Transverse colon (tissue), 4 donors: ENCODE results near the gene TCF25. TPM values are rescaled to one million over a fixed set of nuclear protein-coding genes. Genes with fewer than 3 reads are reported as not detected.

Source experiments
- DNase-seq: peaks from one replicate; pipeline ENCODE4 v3.0.0-alpha.2; 2019
- H3K27ac ChIP-seq, 4 donors: fragments of 200-600 bp; sonication (generic); 2 replicates each; pipeline ENCODE4 v1.5.1; 2016 to 2018; ENCODE audit warnings: inconsistent platforms in 4 of 4
- H3K27me3 ChIP-seq: fragments of 200-600 bp; sonication (generic); 2 replicates; pipeline ENCODE4 v1.5.1; 2017; ENCODE audit warnings: inconsistent platforms
- H3K36me3 ChIP-seq, 4 donors: fragments of 200-600 bp; sonication (generic); 2 replicates each; pipeline ENCODE4 v1.5.1; 2017 to 2019; ENCODE audit warnings: inconsistent platforms in 4 of 4
- H3K4me1 ChIP-seq, 4 donors: fragments of 200-600 bp; sonication (generic); 2 replicates each; pipeline ENCODE4 v1.5.1; 2017 to 2020; ENCODE audit warnings: inconsistent platforms in 4 of 4
- H3K4me3 ChIP-seq, 4 donors: fragments of 200-600 bp; sonication (generic); 1 replicate in 1 of 4; 2 replicates in 3 of 4; pipeline versions ENCODE4 v1.5.1 to v1.6.1; 2017 to 2019; ENCODE audit warnings: inconsistent platforms in 4 of 4
- H3K9me3 ChIP-seq, 2 donors: fragments of 200-600 bp; sonication (generic); 2 replicates each; pipeline ENCODE4 v1.5.1; 2017 to 2019; ENCODE audit warnings: inconsistent platforms in 2 of 2
- CTCF ChIP-seq, 5 experiments: fragments of 200-600 bp in 3 of 5; fragments of 450-650 bp in 2 of 5; sonication (generic) in 3 of 5; IDR thresholded peaks; 1 replicate in 2 of 5; 2 replicates in 3 of 5; pipeline ENCODE4 v1.5.1; 2016 to 2017; ENCODE audit warnings: antibody characterized with exemption in 5 of 5, inconsistent platforms in 3 of 5, mild to moderate bottlenecking in 2 of 5, moderate library complexity in 1 of 5
- EP300 ChIP-seq: sonication (generic); formaldehyde crosslinking; IDR thresholded peaks from one replicate; pipeline ENCODE4 v1.6.1; 2017; ENCODE audit warnings: antibody characterized with exemption, low read depth
- POLR2A ChIP-seq: fragments of 450-650 bp; IDR thresholded peaks from one replicate; pipeline ENCODE4 v1.6.1; 2016; ENCODE audit warnings: antibody characterized with exemption, mild to moderate bottlenecking, moderate library complexity
- POLR2AphosphoS5 ChIP-seq, 3 donors: sonication (generic); formaldehyde crosslinking; IDR thresholded peaks; one replicate each; pipeline ENCODE4 v1.6.1; 2016; ENCODE audit warnings: antibody characterized with exemption in 3 of 3
- WGBS, 2 donors: methylation state at CpG; one replicate each; pipeline ENCODE4 v1.1.5; 2018; ENCODE audit warnings: low coverage in 1 of 2; 5-methylcytosine and 5-hydroxymethylcytosine counted together
- in situ Hi-C, 4 donors: fragments of 200-750 bp; cut with MboI; loops; one replicate each; pipeline versions ENCODE4 v1.15.0 to v1.15.1; 2017; ENCODE audit warnings: low sequenced_read_pairs in 3 of 4, low pct_ligation_motif_present in 1 of 4, low pct_unique_long_range_greater_than_20kb in 1 of 4
- intact Hi-C: fragments of 100-400 bp; cut with DNase I; formaldehyde crosslinking; loops from one replicate; pipeline ENCODE4 v1.15.1; 2023; ENCODE audit warnings: low total_unique reads
- total RNA-seq, 4 donors: library from RNA; depleted of rRNA; stranded (reverse); fragments of >200 nt; gene quantifications; one replicate each; pipeline ENCODE4 v1.1.0, GENCODE V29; 2016

TCF25 gene
- total RNA-seq, 4 donors from 2014 or later: 202 to 648 (median 354) TPM

- intact Hi-C loops: no loop called here
- TF ChIP-seq POLR2AphosphoS5 (IDR thresholded peaks at IDR 0.05): peak in 1 of 3 donors; percentile 67
- no peak for TF ChIP-seq EP300
- peak; percentile 82 to 89 (median 89) for TF ChIP-seq CTCF (IDR thresholded peaks at IDR 0.05)
- in situ Hi-C loops: no loop called here
- Histone ChIP-seq H3K9me3 (no peaks in the 10 kb centered on the region), H3K27me3 (no peaks in the 10 kb centered on the region), H3K4me1 (peaks cover 0 to 5% (median 2%) of the 10 kb centered on the region in 4 donors), H3K4me3 (no peak overlapping the region), H3K27ac (peak overlapping the region in 3 of 4 donors; percentile 26 to 54 (median 44)), H3K36me3 (peaks cover 0 to 24% (median 12%) of the 10 kb centered on the region in 4 donors)
- peak; percentile 79 for DNase-seq
- 59 to 100% methylated on average over 2 to 47 of the region's 47 CpGs for WGBS, 2 donors
Measured at GRCh38 chr16:89909777-89910716, 36.7 kb downstream of the TCF25 start.

GRCh38 chr16:89910717-89911354 is 37.4 kb downstream of the TCF25 start:
- H3K36me3 ChIP-seq: peaks cover 0 to 24% (median 9%) of the 10 kb centered on the region in 4 donors
- in situ Hi-C loops: no loop called here
- intact Hi-C loops: no loop called here
- 92% methylated on average over 27 of the region's 27 CpGs; no CpG with 5 or more reads in 1 of the 2 donors for WGBS, 2 donors
- no peak overlapping the region for H3K4me3 ChIP-seq
- no peak overlapping the region for H3K27ac ChIP-seq
- H3K9me3 ChIP-seq: no peaks in the 10 kb centered on the region
- H3K27me3 ChIP-seq: no peaks in the 10 kb centered on the region
- H3K4me1 ChIP-seq: peaks cover 0 to 5% (median 2%) of the 10 kb centered on the region in 4 donors
- TF ChIP-seq POLR2AphosphoS5 (IDR thresholded peaks at IDR 0.05) (no peak), POLR2A (no peak), CTCF (IDR thresholded peaks at IDR 0.05) (no peak), EP300 (no peak)
- no peak for DNase-seq

DNA sequence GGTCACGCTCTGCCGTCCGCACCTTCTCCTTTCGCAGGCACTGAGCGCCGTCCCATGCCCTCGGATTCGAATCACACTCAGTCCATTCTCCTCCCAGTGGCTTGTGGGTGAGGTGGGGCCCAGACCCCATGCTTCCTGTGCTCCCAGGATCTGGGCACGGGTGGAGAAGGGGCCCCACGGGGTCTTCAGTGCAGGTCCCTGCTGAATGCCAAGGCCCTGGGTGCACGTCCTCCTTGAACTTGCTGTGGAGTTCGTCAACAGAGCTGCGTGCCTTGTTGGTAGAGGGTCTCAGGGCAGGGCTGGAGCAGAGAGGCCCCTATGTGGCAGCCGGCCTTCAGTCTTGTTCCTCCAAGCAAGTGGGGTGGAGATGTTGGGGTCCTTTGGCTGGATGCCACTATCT is 38.0 kb downstream of the TCF25 start:
- DNase-seq: no peak
- intact Hi-C loops (no loop called here), in situ Hi-C loops (no loop called here)
- TF ChIP-seq CTCF (IDR thresholded peaks at IDR 0.05): no peak
- peak in 1 of 3 donors; percentile 35 for TF ChIP-seq POLR2AphosphoS5 (IDR thresholded peaks at IDR 0.05)
- no peak for TF ChIP-seq EP300
- Histone ChIP-seq H3K36me3 (peaks cover 0 to 19% (median 4%) of the 10 kb centered on the region in 4 donors), H3K4me3 (no peak overlapping the region), H3K9me3 (no peaks in the 10 kb centered on the region), H3K27me3 (no peaks in the 10 kb centered on the region), H3K27ac (no peak overlapping the region), H3K4me1 (peaks cover 0 to 5% (median 2%) of the 10 kb centered on the region in 4 donors)
- WGBS, 2 donors: 94 to 100% methylated on average over 3 to 13 of the region's 14 CpGs

- Histone ChIP-seq H3K4me1 (peaks cover 0 to 6% (median 2%) of the 10 kb centered on the region in 4 donors), H3K36me3 (peaks cover 0 to 12% (median under 1%) of the 10 kb centered on the region in 4 donors), H3K9me3 (no peaks in the 10 kb centered on the region), H3K27ac (no peak overlapping the region), H3K27me3 (no peaks in the 10 kb centered on the region), H3K4me3 (no peak overlapping the region)
- in situ Hi-C loops: no loop called here
- TF ChIP-seq POLR2AphosphoS5 (IDR thresholded peaks at IDR 0.05): peak in 1 of 3 donors; percentile 34
- TF ChIP-seq CTCF (IDR thresholded peaks at IDR 0.05): no peak
- DNase-seq: no peak
- WGBS, 2 donors: 90% methylated on average over 2 to 13 of the region's 13 CpGs
- intact Hi-C loops: no loop called here
Measured at GRCh38 chr16:89912143-89912542, 38.8 kb downstream of the TCF25 start.
